WTC11 (cell line): ENCODE measurements around the gene OVAAL.

Experiments used
- CREB1 ChIP-seq: sonication (generic); formaldehyde crosslinking; IDR thresholded peaks from 2 replicates; pipeline ENCODE4 v1.8.0; 2023; ENCODE audit warnings: mild to moderate bottlenecking, missing genetic modification reagents
- TF ChIP-seq, protein P1 (sequence below): fragments of 200-600 bp; IDR thresholded peaks from 2 replicates; pipeline ENCODE4 v1.8.0; 2022; ENCODE audit warnings: antibody characterized with exemption
- TF ChIP-seq, protein P2 (sequence below): sonication (generic); formaldehyde crosslinking; IDR thresholded peaks from 2 replicates; pipeline ENCODE4 v1.8.1; 2023; ENCODE audit warnings: mild to moderate bottlenecking, moderate library complexity, missing genetic modification reagents

- TF ChIP-seq, protein P1, sequence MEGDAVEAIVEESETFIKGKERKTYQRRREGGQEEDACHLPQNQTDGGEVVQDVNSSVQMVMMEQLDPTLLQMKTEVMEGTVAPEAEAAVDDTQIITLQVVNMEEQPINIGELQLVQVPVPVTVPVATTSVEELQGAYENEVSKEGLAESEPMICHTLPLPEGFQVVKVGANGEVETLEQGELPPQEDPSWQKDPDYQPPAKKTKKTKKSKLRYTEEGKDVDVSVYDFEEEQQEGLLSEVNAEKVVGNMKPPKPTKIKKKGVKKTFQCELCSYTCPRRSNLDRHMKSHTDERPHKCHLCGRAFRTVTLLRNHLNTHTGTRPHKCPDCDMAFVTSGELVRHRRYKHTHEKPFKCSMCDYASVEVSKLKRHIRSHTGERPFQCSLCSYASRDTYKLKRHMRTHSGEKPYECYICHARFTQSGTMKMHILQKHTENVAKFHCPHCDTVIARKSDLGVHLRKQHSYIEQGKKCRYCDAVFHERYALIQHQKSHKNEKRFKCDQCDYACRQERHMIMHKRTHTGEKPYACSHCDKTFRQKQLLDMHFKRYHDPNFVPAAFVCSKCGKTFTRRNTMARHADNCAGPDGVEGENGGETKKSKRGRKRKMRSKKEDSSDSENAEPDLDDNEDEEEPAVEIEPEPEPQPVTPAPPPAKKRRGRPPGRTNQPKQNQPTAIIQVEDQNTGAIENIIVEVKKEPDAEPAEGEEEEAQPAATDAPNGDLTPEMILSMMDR, result no peak
- no peak for TF ChIP-seq CREB1 (CRISPR knock-in tag)
- TF ChIP-seq, protein P2, sequence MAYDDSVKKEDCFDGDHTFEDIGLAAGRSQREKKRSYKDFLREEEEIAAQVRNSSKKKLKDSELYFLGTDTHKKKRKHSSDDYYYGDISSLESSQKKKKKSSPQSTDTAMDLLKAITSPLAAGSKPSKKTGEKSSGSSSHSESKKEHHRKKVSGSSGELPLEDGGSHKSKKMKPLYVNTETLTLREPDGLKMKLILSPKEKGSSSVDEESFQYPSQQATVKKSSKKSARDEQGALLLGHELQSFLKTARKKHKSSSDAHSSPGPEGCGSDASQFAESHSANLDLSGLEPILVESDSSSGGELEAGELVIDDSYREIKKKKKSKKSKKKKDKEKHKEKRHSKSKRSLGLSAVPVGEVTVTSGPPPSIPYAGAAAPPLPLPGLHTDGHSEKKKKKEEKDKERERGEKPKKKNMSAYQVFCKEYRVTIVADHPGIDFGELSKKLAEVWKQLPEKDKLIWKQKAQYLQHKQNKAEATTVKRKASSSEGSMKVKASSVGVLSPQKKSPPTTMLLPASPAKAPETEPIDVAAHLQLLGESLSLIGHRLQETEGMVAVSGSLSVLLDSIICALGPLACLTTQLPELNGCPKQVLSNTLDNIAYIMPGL, result no peak
Measured at GRCh38 chr1:180551997-180552396, 6.8 kb upstream of the OVAAL start.
